NCI-H510A treated with DMSO at 0.1 percent for 48 hours (cell line): ENCODE data around the gene ENTHD1.
"Not testable (repeated sequence)": the region's sequence is repeated elsewhere in the genome, so short reads cannot be mapped to it uniquely, and the experiment has no call there.

Source experiments
- DNase-seq: peaks from one replicate; lab custom pipeline; 2025; lab: John Stamatoyannopoulos, UW

The ENTHD1 gene

DNA sequence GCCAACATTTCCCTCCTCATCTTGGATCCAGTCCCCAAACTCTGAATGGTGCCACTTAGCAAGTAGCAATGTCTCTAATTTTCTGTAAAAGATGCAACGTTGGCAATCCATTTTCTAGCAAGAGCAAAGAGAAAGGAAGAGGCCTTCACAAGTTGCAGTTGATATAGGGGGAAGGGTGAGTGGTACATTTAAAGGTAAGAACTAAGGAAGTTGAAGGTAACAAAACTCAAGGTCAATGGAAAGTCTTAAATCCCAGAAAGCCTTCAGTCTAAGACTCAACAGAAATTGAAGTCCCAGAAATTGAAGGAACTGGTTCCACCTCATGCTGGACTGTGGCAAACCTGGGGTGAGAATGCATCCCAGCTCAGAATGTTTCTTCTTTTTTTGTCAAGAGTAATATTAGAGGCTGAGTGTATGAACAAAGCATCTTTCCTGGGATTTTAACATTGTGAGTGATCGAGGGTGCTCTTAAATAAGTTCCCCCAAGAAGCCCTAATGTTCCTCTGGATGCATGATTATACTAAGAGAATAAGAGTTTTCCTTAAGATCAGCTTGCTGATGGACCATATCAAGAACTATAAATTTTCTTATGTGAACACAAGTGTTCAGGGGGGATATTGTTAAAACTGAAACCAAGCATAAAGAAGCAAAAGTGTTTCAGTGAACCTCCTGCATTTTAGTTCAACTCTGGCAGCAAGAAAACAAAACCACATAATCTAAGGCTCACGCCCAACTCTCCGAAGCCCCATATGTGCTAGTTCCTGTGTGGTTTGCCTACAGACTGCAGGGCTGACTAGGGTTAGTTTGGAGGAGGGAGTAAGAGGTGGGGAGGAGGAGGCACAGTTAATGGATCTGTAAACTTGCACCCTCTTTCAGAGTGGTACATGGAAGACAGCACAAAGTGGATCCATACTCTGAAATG, 7.0 kb upstream of the ENTHD1 start, which contains the start of gene GRAP2:
TSS of gene GRAP2 (plus strand) at position 779 of the 922 bp plus-strand sequence. CDS start 46,023 bp downstream, outside the sequence.
- DNase-seq = no peak

DNA sequence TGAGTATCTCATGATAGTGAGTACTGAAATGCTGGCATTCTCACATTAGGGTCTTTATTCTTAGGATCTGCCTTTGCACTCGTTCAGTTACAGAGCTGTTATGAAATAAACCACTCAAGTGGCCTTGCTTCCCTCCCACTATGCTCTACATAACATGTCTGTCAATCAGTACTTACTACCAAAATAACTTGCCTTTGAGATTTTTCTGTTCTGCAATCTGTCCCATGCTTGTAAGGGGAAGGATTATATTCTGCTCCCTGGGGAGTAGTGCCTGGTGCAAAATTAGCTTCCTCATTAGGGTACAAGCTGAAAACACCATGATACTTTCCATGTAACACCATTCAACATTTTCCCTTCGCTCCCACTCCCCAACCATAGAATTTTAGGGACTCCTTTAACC, 5.4 kb upstream of the ENTHD1 start:
- DNase-seq = no peak

DNA sequence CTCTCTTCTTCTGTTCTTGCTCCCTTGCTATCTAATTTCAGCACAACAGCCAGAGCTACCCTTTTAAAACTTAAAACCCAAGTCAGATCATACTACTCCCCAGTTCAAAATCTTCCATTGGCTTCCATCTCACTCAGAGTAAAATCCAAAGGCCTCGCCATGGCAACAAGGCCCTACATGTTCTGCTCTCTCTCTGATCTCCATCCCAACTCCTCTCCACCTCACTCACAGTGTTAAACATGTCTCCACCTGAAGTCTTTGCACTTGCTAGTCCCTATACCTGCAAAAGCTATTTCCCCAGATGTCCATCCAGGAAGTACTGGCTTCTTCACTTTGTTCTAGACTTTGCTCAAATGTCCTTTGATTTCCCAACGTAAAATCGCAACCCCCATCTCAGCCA, 4.3 kb upstream of the ENTHD1 start:
- DNase-seq = no peak

GRCh38 chr22:39896313-39896996, 2.9 kb upstream of the ENTHD1 start:
- no peak for DNase-seq

GRCh38 chr22:39895682-39896081, 2.1 kb upstream of the ENTHD1 start:
- DNase-seq = no peak

DNA sequence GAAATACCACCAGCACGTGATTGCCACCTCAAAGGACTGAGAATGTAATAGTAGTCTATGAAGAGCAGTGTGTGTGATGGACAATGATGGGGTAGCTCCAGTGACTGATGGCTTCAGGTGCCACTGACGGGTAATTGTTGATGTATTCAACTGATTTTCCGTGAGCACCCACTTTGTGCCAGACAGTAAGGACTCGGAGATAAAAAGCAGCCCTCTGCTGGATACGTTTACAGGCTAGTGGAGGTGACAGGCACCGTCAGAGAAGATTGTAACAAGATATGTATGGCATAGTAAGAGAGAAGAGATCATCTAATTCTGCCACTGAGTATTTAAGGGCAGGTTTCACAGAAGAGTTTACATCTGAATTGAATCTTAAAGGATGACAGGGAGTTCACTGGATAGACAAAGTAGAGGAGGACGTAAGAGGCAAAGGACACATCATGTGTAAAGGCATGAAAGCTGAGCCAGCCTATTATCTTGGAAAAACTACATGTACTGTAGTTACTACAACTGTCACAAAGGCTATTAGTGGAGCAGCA, 1.1 kb upstream of the ENTHD1 start:
- peak; percentile 4 for DNase-seq

- not testable (repeated sequence) for DNase-seq
Observed at GRCh38 chr22:39889924-39890323, 3.6 kb downstream of the ENTHD1 start.

DNA sequence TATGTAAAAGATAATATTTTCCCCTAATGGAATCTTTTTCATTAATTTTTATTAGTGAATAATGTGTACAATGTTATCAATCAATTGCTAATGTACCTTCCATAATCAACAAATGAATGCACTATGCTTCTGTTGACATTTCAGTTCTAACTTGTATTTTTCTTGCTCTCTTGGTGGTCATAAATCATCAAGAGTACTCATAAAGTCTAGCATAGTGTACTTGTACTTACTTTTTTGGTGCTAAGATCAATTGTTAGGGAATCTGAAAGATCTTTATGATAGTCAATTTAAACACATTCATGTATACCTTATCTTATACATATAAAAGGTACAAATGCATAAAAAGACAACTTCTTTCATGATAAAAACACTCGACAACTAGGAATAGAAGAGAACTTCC, 10.5 kb downstream of the ENTHD1 start:
- no peak for DNase-seq

DNA sequence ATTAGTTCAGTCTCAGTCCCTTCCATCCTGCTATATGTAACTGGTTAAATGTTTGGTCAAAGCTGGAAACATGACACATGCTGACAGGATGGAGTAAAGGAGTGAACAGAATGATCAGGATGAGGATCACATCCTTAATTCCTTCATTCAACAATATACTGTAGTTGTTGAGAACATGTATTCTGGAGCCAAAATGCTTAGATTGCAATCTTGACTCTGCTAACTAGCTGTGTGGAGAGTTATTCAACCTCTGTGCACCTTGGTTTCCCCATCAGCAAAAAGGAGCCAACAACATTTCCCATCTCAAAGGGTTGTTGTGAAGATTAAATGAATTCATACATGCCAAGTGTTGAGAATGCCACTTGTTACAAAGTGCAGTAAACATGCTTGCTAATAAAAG, 12.8 kb downstream of the ENTHD1 start:
- no peak for DNase-seq

GRCh38 chr22:39877079-39877845, 16.3 kb downstream of the ENTHD1 start:
- DNase-seq = no peak

DNA sequence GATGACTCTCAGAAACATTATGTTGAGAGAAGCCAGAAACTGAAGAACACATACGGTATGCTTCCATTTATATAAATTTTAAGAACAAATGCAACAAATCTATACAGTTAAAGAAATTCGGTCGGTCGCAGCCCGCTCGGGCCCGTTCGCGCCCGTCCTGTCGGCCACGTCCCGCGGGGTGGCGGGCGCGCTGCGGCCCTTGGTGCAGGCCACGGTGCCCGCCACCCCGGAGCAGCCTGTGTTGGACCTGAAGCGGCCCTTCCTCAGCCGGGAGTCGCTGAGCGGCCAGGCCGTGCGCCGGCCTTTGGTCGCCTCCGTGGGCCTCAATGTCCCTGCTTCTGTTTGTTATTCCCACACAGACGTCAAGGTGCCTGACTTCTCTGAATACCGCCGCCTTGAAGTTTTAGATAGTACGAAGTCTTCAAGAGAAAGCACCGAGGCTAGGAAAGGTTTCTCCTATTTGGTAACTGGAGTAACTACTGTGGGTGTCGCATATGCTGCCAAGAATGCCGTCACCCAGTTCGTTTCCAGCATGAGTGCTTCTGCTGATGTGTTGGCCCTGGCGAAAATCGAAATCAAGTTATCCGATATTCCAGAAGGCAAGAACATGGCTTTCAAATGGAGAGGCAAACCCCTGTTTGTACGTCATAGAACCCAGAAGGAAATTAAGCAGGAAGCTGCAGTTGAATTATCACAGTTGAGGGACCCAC, 18.2 kb downstream of the ENTHD1 start:
- not testable (repeated sequence) for DNase-seq

- no peak for DNase-seq
Observed at GRCh38 chr22:39873965-39874364, 19.6 kb downstream of the ENTHD1 start.

GRCh38 chr22:39872548-39872947, 21.0 kb downstream of the ENTHD1 start:
- no peak for DNase-seq

DNA sequence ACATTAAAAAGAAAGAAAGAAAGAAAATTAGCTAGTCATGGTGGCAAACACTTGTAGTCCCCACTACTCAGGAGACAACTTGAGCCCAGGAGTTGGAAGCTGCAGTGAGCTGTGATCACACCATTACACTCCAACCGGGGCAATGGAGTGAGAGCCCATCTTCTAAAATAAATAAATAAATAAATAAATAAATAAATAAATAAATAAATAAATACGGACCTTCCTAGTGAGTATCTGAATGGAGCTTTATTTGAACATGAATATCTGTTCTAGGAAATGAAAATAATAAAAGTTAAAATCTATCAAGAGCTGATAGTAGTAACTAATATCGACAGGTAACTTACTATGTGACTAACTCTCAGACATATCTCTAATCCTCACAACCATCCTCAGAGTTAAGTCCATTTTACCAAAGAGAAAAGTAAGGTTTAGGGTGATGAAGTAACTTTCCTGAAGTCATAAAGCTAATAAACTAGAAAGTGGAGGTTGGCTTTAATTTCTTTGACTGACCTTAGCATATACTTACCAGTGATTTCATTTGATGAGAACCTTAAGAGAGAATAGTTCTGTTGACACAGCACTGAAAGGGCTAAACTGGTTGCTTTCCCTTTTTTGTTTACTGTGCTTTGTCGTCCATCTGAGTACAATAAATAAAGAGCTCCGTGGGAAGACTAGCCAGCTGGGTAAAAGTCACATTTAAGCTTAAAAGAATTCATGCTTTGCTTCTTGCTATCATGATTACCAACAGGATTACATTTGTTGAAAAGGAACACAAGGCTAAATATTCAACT, 22.4 kb downstream of the ENTHD1 start:
- no peak for DNase-seq

- DNase-seq = not testable (repeated sequence)
Observed at GRCh38 chr22:39869797-39870196, 23.8 kb downstream of the ENTHD1 start.

DNA sequence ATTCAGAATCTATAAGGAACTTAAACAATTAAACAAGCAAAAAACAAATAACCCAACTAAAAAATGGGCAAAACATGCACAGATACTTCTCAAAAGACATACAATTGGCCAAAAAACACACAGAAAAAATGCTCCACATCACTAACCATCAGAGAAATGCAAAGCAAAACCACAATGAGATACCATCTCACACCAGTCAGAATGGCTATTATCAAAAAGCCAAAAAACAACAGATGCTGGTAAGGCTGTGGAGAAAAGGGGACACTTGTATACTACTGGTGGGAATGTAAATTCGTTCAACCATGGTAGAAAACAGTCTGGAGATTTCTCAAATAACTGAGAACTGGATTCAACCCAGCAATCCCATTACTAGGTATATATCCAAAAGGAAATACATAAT, 24.8 kb downstream of the ENTHD1 start:
- DNase-seq = no peak

DNA sequence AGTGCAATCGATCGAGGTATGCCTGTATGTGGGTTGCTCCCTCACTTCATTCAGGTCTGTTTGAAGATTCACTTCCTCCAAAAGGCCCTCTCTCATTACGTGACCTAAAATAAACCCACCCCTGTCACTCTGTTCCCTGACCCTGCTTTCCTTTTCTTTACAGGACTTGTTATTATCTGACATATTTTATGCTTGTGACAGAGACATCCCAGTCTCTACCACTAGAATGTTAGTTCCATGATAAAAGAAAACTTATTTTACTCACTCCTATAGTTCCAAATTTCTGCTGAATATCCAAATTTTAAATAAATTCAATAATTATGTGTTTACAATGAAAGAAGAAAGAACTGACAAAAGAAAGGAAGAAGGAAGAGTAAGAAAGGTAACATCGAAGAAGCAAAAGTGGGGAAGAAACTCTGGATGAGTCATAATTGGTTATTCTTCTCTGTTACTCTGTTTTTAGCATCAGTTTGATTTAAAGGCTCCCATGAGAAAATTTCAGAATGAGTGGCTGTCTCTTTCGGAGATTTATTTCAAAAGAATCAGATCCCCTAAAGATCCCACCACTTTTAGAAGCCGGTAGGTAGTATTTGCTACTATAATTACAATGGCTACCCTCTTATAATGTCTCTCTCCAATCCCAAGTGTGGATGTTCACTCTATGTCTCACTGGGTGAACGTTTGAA, 33.5 kb downstream of the ENTHD1 start:
- DNase-seq = no peak

DNA sequence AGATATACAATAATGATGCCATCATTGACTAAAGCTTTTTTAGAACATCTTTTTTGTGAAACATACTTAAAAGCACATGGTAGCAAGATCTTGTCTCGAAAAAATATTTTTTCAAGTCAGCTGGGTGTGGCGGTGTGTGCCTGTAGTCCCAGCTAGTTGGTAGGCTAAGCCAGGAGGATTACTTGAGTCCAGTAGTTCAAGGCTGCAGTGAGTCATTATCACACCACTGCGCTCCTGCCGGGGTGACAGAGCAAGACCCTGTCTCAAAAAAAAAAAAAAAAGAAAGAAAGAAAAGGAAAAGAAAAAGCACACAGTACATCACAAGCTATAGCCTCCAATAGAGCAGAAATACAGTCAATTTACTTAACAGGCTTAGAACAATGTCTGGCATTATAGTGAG, 37.0 kb downstream of the ENTHD1 start:
- DNase-seq = no peak

GRCh38 chr22:39852799-39853198, 40.8 kb downstream of the ENTHD1 start:
- no peak for DNase-seq
